NT2/D1 (cell line): ENCODE measurements around the gene SEC14L2.

ENCODE experiments used
- YY1 ChIP-seq: IDR thresholded peaks from 2 replicates; pipeline ENCODE4 v1.6.1; 2011; ENCODE audit not compliant: insufficient read length, insufficient read depth
- ZNF274 ChIP-seq: IDR thresholded peaks from 2 replicates; pipeline ENCODE4 v1.6.1; 2011; ENCODE audit warnings: mild to moderate bottlenecking, low read depth, low read length

DNA sequence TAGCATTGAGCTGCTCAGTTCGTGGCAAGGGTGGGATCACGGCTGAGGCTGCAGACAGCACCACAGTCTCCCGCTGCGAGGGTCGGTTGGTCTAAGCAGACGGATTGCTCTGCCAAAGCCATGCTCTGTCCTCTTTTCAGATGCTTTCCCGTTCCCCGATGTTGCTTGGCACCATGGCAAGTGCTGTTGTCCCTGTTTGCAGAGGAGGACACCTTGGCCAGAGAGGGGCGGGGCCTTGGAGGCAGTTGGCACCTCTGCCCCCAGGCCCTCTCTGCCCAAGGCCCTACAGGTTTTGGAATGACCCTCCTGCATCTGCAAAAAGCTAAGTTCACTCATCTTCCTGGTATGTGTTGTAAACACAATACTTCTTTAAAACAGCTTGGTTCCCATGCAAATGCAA is 28.4 kb upstream of the SEC14L2 start:
- TF ChIP-seq YY1 (no peak), ZNF274 (no peak)
